Gastrocnemius medialis (tissue), 4 donors: ENCODE results near the gene ZNF23.

Experiments used
- POLR2A ChIP-seq, 2 donors: fragments of 450-650 bp; IDR thresholded peaks; one replicate each; pipeline ENCODE4 v1.6.1; 2017; ENCODE audit warnings: antibody characterized with exemption in 2 of 2, mild to moderate bottlenecking in 2 of 2, moderate library complexity in 2 of 2
- TF ChIP-seq, protein P1 (sequence below), 5 experiments: fragments of 450-650 bp in 3 of 5; fragments of 200-600 bp in 2 of 5; sonication (generic) in 2 of 5; IDR thresholded peaks in 4 of 5; conservative IDR thresholded peaks in 1 of 5; 1 replicate in 4 of 5; 2 replicates in 1 of 5; pipeline ENCODE4 v1.5.1; 2016 to 2019; ENCODE audit warnings: antibody characterized with exemption in 5 of 5, mild to moderate bottlenecking in 3 of 5, moderate library complexity in 3 of 5

DNA sequence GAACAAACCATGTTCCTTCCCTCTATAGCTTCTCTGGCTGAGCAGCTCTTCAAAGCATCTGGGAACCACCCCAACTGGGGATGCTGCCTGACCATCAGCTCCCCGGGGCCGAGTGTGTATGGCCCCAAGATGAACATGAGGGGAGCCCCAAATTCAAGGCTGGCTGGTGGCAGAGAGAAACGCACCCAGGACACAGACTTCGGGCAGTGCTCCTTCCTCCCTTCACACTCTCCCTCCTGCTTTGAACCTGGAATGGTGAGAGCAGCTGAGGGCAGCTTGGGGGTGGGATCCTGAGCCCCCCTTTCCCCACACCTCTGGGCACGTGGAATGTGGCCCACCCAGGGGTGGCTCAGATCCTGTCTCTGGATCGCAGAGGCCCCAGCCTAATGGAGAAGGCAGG, 37.4 kb downstream of the ZNF23 start:
- TF ChIP-seq, protein P1, sequence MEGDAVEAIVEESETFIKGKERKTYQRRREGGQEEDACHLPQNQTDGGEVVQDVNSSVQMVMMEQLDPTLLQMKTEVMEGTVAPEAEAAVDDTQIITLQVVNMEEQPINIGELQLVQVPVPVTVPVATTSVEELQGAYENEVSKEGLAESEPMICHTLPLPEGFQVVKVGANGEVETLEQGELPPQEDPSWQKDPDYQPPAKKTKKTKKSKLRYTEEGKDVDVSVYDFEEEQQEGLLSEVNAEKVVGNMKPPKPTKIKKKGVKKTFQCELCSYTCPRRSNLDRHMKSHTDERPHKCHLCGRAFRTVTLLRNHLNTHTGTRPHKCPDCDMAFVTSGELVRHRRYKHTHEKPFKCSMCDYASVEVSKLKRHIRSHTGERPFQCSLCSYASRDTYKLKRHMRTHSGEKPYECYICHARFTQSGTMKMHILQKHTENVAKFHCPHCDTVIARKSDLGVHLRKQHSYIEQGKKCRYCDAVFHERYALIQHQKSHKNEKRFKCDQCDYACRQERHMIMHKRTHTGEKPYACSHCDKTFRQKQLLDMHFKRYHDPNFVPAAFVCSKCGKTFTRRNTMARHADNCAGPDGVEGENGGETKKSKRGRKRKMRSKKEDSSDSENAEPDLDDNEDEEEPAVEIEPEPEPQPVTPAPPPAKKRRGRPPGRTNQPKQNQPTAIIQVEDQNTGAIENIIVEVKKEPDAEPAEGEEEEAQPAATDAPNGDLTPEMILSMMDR (IDR thresholded peaks at IDR 0.05 in 4 of 5, conservative IDR thresholded peaks at IDR 0.05 in 1 of 5), result no peak
- no peak for TF ChIP-seq POLR2A (IDR thresholded peaks at IDR 0.05)
